GM23338 (cell line): ENCODE results near the gene KIAA1549. TPM values are rescaled to one million over a fixed set of nuclear protein-coding genes. Genes with fewer than 3 reads are reported as not detected.
"Not testable (repeated sequence)": the region's sequence is repeated elsewhere in the genome, so short reads cannot be mapped to it uniquely, and the experiment has no call there.

ENCODE experiments used
- ATAC-seq: fragments of 200-7000 bp; cut with Tn5 transposase; 3 replicates; pipeline ENCODE4 v1.9.1; 2020
- DNase-seq: peaks from one replicate; pipeline ENCODE4 v3.0.0-alpha.2; 2015; ENCODE audit warnings: low spot score
- H2AFZ ChIP-seq: fragments of 200-600 bp; sonication (generic); 2 replicates; pipeline ENCODE4 v1.8.0; 2016; ENCODE audit warnings: antibody characterized with exemption, mild to moderate bottlenecking, moderate library complexity
- H3F3A ChIP-seq: fragments of 200-600 bp; sonication (generic); replicated peaks from 2 replicates; pipeline ENCODE4 v1.8.0; 2017; ENCODE audit warnings: antibody characterized with exemption, mixed run types, low read depth
- H3K27ac ChIP-seq: fragments of 200-600 bp; sonication (generic); 2 replicates; pipeline ENCODE4 v1.6.1; 2016; ENCODE audit warnings: low read depth
- H3K27me3 ChIP-seq: fragments of 200-600 bp; sonication (generic); 2 replicates; pipeline ENCODE4 v1.8.0; 2016; ENCODE audit warnings: mild to moderate bottlenecking, mixed run types, moderate library complexity; ENCODE audit not compliant: insufficient read depth
- H3K36me3 ChIP-seq: fragments of 200-600 bp; sonication (generic); 2 replicates; pipeline ENCODE4 v1.8.0; 2016; ENCODE audit warnings: mild to moderate bottlenecking; ENCODE audit not compliant: insufficient read depth
- H3K4me1 ChIP-seq: fragments of 200-600 bp; sonication (generic); 2 replicates; pipeline ENCODE4 v1.8.0; 2016; ENCODE audit warnings: mild to moderate bottlenecking, moderate library complexity; ENCODE audit not compliant: insufficient read depth
- H3K4me2 ChIP-seq: fragments of 200-600 bp; sonication (generic); 2 replicates; pipeline ENCODE4 v1.7.1; 2017; ENCODE audit warnings: mixed run types
- H3K4me3 ChIP-seq: fragments of 200-600 bp; sonication (generic); 2 replicates; pipeline ENCODE4 v1.6.1; 2016; ENCODE audit warnings: mixed run types
- H3K79me2 ChIP-seq: fragments of 200-600 bp; sonication (generic); replicated peaks from 2 replicates; pipeline ENCODE4 v1.8.0; 2017; ENCODE audit warnings: mild to moderate bottlenecking; ENCODE audit not compliant: insufficient read depth
- H3K9me2 ChIP-seq: fragments of 200-600 bp; sonication (generic); 2 replicates; pipeline ENCODE4 v1.8.0; 2017; ENCODE audit not compliant: insufficient read depth
- H4K20me1 ChIP-seq: fragments of 200-600 bp; sonication (generic); replicated peaks from 2 replicates; pipeline ENCODE4 v1.8.0; 2017; ENCODE audit warnings: mild to moderate bottlenecking; ENCODE audit not compliant: insufficient read depth
- H3K27ac Mint-ChIP-seq: 2 replicates; pipeline ENCODE4 v1.8.0; 2020; ENCODE audit warnings: inconsistent platforms, mild to moderate bottlenecking, moderate library complexity, mixed read lengths
- H3K27me3 Mint-ChIP-seq: 3 replicates; pipeline ENCODE4 v1.8.0; 2022; ENCODE audit warnings: low read depth, mild to moderate bottlenecking, moderate library complexity, mixed read lengths, inconsistent platforms; ENCODE audit not compliant: insufficient read depth, poor library complexity
- H3K36me3 Mint-ChIP-seq: 3 replicates; pipeline ENCODE4 v1.8.0; 2021; ENCODE audit warnings: low read depth, mild to moderate bottlenecking, inconsistent platforms, moderate library complexity, mixed read lengths
- H3K4me1 Mint-ChIP-seq: 3 replicates; pipeline ENCODE4 v1.8.0; 2020; ENCODE audit warnings: mild to moderate bottlenecking, inconsistent platforms, mixed read lengths
- H3K4me3 Mint-ChIP-seq: 3 replicates; pipeline ENCODE4 v1.8.0; 2021; ENCODE audit warnings: moderate library complexity, mild to moderate bottlenecking, inconsistent platforms, mixed read lengths
- H3K9me3 Mint-ChIP-seq: 3 replicates; pipeline ENCODE4 v1.8.0; 2020; ENCODE audit warnings: moderate library complexity, mild to moderate bottlenecking, inconsistent platforms, mixed read lengths
- CREB1 ChIP-seq: fragments of 250-450 bp; sonication (Bioruptor Pico); IDR thresholded peaks from 2 replicates; pipeline ENCODE4 v1.5.0; 2020; ENCODE audit warnings: low read depth, mild to moderate bottlenecking, moderate library complexity
- EZH2 ChIP-seq: fragments of 200-600 bp; sonication (generic); IDR thresholded peaks from one replicate; pipeline ENCODE4 v1.8.0; 2017; ENCODE audit warnings: antibody characterized with exemption, mild to moderate bottlenecking, low read depth; ENCODE audit not compliant: unreplicated experiment
- EZH2phosphoT487 ChIP-seq: fragments of 200-600 bp; sonication (generic); IDR thresholded peaks from one replicate; pipeline ENCODE4 v1.8.1; 2018; ENCODE audit warnings: antibody characterized with exemption; ENCODE audit not compliant: unreplicated experiment
- JUNB ChIP-seq: IDR thresholded peaks from one replicate; pipeline ENCODE4 v1.6.1; 2016; ENCODE audit warnings: antibody characterized with exemption; ENCODE audit not compliant: unreplicated experiment
- NANOG ChIP-seq: IDR thresholded peaks from 2 replicates; pipeline ENCODE4 v1.6.1; 2016; ENCODE audit warnings: antibody characterized with exemption, borderline replicate concordance
- POLR2AphosphoS5 ChIP-seq: IDR thresholded peaks from 2 replicates; pipeline ENCODE4 v1.6.1; 2016; ENCODE audit warnings: antibody characterized with exemption, low read depth
- STAT1 ChIP-seq: IDR thresholded peaks from one replicate; pipeline ENCODE4 v1.6.1; 2016; ENCODE audit warnings: antibody characterized with exemption; ENCODE audit not compliant: unreplicated experiment
- ZNF114 ChIP-seq: fragments of 250-450 bp; sonication (Bioruptor Pico); IDR thresholded peaks from 2 replicates; pipeline ENCODE4 v1.5.0; 2020; ENCODE audit warnings: mild to moderate bottlenecking, moderate library complexity
- polyA plus RNA-seq: library from polyadenylated mRNA; unstranded; fragments of >200 nt; fragmentation: Nextera tagmentation; extraction: Ambion mirVana; gene quantifications from 2 replicates; pipeline ENCODE4 v1.2.1, GENCODE V29; 2016
- total RNA-seq: library from RNA; depleted of rRNA; stranded (reverse); fragments of >200 nt; shearing (Covaris generic); gene quantifications from 2 replicates; pipeline ENCODE4 v1.2.3, GENCODE V29; 2014
- TF ChIP-seq, protein P1 (sequence below): fragments of 250-450 bp; sonication (Bioruptor Pico); IDR thresholded peaks from 2 replicates; pipeline ENCODE4 v1.5.0; 2020; ENCODE audit warnings: mild to moderate bottlenecking, moderate library complexity
- TF ChIP-seq, protein P2 (sequence below), 2 experiments: fragments of 200-600 bp in 1 of 2; sonication (generic) in 1 of 2; conservative IDR thresholded peaks; 2 replicates each; pipeline versions ENCODE4 v1.5.1 to v1.6.1; 2016 to 2017; ENCODE audit warnings: antibody characterized with exemption in 2 of 2, low read depth in 2 of 2, mild to moderate bottlenecking in 2 of 2, moderate library complexity in 1 of 2
- TF ChIP-seq, protein P3 (sequence below): IDR thresholded peaks from 2 replicates; pipeline ENCODE4 v1.6.1; 2016; ENCODE audit warnings: antibody characterized with exemption

The KIAA1549 gene
- total and polyA plus RNA-seq, 2 experiments from 2014 or later: 3.6 to 13.5 TPM

DNA sequence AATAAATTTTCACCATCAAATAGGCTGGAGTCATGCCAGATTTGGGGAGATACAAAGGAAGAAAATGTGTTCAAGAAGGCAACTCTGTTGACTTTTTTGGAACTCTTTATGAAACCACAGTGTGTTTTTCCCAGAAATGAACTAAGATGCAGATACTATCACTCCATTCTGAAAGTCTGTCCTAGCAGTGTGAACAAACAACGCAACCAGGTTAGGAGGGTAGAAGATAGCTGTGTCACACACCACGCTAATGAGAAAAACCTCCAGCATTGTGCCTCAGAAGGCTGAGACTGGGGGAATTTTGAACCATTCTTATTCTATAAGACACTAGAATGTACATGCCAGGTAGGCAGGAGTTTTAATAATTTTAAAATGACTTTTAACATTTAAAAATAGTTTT, 167.2 kb downstream of the KIAA1549 start (continued):
- TF ChIP-seq, protein P1, sequence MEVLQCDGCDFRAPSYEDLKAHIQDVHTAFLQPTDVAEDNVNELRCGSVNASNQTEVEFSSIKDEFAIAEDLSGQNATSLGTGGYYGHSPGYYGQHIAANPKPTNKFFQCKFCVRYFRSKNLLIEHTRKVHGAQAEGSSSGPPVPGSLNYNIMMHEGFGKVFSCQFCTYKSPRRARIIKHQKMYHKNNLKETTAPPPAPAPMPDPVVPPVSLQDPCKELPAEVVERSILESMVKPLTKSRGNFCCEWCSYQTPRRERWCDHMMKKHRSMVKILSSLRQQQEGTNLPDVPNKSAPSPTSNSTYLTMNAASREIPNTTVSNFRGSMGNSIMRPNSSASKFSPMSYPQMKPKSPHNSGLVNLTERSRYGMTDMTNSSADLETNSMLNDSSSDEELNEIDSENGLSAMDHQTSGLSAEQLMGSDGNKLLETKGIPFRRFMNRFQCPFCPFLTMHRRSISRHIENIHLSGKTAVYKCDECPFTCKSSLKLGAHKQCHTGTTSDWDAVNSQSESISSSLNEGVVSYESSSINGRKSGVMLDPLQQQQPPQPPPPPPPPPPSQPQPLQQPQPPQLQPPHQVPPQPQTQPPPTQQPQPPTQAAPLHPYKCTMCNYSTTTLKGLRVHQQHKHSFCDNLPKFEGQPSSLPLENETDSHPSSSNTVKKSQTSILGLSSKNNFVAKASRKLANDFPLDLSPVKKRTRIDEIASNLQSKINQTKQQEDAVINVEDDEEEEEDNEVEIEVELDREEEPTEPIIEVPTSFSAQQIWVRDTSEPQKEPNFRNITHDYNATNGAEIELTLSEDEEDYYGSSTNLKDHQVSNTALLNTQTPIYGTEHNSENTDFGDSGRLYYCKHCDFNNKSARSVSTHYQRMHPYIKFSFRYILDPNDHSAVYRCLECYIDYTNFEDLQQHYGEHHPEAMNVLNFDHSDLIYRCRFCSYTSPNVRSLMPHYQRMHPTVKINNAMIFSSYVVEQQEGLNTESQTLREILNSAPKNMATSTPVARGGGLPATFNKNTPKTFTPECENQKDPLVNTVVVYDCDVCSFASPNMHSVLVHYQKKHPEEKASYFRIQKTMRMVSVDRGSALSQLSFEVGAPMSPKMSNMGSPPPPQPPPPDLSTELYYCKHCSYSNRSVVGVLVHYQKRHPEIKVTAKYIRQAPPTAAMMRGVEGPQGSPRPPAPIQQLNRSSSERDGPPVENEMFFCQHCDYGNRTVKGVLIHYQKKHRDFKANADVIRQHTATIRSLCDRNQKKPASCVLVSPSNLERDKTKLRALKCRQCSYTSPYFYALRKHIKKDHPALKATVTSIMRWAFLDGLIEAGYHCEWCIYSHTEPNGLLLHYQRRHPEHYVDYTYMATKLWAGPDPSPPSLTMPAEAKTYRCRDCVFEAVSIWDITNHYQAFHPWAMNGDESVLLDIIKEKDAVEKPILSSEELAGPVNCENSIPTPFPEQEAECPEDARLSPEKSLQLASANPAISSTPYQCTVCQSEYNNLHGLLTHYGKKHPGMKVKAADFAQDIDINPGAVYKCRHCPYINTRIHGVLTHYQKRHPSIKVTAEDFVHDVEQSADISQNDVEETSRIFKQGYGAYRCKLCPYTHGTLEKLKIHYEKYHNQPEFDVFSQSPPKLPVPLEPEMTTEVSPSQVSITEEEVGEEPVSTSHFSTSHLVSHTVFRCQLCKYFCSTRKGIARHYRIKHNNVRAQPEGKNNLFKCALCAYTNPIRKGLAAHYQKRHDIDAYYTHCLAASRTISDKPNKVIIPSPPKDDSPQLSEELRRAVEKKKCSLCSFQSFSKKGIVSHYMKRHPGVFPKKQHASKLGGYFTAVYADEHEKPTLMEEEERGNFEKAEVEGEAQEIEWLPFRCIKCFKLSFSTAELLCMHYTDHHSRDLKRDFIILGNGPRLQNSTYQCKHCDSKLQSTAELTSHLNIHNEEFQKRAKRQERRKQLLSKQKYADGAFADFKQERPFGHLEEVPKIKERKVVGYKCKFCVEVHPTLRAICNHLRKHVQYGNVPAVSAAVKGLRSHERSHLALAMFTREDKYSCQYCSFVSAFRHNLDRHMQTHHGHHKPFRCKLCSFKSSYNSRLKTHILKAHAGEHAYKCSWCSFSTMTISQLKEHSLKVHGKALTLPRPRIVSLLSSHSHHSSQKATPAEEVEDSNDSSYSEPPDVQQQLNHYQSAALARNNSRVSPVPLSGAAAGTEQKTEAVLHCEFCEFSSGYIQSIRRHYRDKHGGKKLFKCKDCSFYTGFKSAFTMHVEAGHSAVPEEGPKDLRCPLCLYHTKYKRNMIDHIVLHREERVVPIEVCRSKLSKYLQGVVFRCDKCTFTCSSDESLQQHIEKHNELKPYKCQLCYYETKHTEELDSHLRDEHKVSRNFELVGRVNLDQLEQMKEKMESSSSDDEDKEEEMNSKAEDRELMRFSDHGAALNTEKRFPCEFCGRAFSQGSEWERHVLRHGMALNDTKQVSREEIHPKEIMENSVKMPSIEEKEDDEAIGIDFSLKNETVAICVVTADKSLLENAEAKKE (CRISPR knock-in tag): no peak
- no peak for TF ChIP-seq EZH2
- TF ChIP-seq POLR2AphosphoS5: no peak
- TF ChIP-seq ZNF114: no peak

DNA sequence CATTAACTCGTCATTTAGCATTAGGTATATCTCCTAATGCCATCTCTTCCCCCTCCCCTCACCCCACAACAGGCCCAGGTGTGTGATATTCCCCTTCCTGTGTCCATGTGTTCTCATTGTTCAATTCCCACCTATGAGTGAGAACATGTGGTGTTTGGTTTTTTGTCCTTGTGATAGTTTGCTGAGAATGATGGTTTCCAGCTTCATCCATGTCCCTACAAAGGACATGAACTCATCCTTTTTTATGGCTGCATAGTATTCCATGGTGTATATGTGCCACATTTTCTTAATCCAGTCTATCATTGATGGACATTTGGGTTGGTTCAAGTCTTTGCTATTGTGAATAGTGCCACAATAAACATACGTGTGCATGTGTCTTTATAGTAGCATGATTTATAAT, 169.9 kb downstream of the KIAA1549 start:
- not testable (repeated sequence) for H3K4me1 ChIP-seq, H3K27ac Mint-ChIP-seq, H3K9me3 Mint-ChIP-seq, ATAC-seq, H3K27ac ChIP-seq, H3K4me3 ChIP-seq, H3K27me3 Mint-ChIP-seq, H3K79me2 ChIP-seq, DNase-seq, H3K27me3 ChIP-seq, H3K36me3 Mint-ChIP-seq, H3K4me3 Mint-ChIP-seq, H3K4me2 ChIP-seq, H3F3A ChIP-seq, H3K36me3 ChIP-seq, H4K20me1 ChIP-seq, H3K4me1 Mint-ChIP-seq, H2AFZ ChIP-seq, H3K9me2 ChIP-seq

DNA sequence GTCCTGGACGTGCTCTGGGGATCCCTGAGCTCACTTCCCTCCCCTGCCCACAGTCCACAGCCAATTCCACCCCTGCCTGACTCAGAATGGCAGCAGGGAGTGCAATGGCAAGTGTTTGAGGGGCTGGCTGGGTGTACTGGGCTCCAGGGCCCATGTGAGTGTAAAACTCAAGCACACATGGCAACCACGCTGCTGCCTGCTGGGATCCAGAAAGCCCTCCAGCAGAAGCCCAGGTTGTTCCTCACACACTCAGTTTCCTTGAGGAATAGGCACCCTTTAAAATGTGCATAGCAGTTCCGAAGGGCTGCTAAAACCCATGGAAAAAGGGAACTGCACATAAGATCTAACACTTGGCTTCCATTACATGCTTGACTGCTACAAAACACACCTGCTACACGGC, 171.8 kb downstream of the KIAA1549 start:
- Mint-ChIP-seq H3K4me1 (no peaks in the 10 kb centered on the region), H3K27ac (no peak overlapping the region), H3K4me3 (no peak overlapping the region), H3K27me3 (no peaks in the 10 kb centered on the region), H3K36me3 (no peaks in the 10 kb centered on the region), H3K9me3 (no peaks in the 10 kb centered on the region; the same call in 2 of the 3 replicates)
- no peaks in the 10 kb centered on the region for H3K36me3 ChIP-seq
- no peak overlapping the region for H3K4me2 ChIP-seq
- H2AFZ ChIP-seq: no peak overlapping the region
- H3K27ac ChIP-seq: no peak overlapping the region
- ATAC-seq (no peak), DNase-seq (no peak)
- no peaks in the 10 kb centered on the region for H3K27me3 ChIP-seq
- H4K20me1 ChIP-seq: no peaks in the 10 kb centered on the region
- H3K9me2 ChIP-seq: no peaks in the 10 kb centered on the region
- no peaks in the 10 kb centered on the region for H3K79me2 ChIP-seq
- no peaks in the 10 kb centered on the region for H3K4me1 ChIP-seq
- H3F3A ChIP-seq: no peaks in the 10 kb centered on the region
- H3K4me3 ChIP-seq: no peak overlapping the region
- TF ChIP-seq, protein P2, sequence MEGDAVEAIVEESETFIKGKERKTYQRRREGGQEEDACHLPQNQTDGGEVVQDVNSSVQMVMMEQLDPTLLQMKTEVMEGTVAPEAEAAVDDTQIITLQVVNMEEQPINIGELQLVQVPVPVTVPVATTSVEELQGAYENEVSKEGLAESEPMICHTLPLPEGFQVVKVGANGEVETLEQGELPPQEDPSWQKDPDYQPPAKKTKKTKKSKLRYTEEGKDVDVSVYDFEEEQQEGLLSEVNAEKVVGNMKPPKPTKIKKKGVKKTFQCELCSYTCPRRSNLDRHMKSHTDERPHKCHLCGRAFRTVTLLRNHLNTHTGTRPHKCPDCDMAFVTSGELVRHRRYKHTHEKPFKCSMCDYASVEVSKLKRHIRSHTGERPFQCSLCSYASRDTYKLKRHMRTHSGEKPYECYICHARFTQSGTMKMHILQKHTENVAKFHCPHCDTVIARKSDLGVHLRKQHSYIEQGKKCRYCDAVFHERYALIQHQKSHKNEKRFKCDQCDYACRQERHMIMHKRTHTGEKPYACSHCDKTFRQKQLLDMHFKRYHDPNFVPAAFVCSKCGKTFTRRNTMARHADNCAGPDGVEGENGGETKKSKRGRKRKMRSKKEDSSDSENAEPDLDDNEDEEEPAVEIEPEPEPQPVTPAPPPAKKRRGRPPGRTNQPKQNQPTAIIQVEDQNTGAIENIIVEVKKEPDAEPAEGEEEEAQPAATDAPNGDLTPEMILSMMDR (conservative IDR thresholded peaks at IDR 0.05; ENCODE audit: low read depth in 2 of 2): no peak
- TF ChIP-seq EZH2phosphoT487 (no peak), EZH2 (no peak), STAT1 (no peak), NANOG (no peak), CREB1 (CRISPR knock-in tag) (no peak), JUNB (no peak)
- TF ChIP-seq, protein P3, sequence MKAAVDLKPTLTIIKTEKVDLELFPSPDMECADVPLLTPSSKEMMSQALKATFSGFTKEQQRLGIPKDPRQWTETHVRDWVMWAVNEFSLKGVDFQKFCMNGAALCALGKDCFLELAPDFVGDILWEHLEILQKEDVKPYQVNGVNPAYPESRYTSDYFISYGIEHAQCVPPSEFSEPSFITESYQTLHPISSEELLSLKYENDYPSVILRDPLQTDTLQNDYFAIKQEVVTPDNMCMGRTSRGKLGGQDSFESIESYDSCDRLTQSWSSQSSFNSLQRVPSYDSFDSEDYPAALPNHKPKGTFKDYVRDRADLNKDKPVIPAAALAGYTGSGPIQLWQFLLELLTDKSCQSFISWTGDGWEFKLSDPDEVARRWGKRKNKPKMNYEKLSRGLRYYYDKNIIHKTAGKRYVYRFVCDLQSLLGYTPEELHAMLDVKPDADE: no peak
